GM18951 (cell line): ENCODE measurements around the gene PRM1.
"Not testable (repeated sequence)": the region's sequence is repeated elsewhere in the genome, so short reads cannot be mapped to it uniquely, and the experiment has no call there.

Source experiments
- POLR2A ChIP-seq: IDR thresholded peaks from 4 replicates; pipeline ENCODE4 v1.6.1; 2011; ENCODE audit warnings: mild to moderate bottlenecking; ENCODE audit not compliant: insufficient read length, insufficient read depth; ENCODE audit errors: extremely low read depth
- in situ Hi-C: fragments of 300-500 bp; cut with MboI; formaldehyde crosslinking; loops from one replicate; pipeline ENCODE4 v1.12.0; 2022; ENCODE audit warnings: low sequenced_read_pairs, mixed read lengths, inconsistent platforms; ENCODE audit not compliant: unreplicated experiment

PRM1 gene

GRCh38 chr16:11298143-11298900 lies 17.2 kb upstream of the PRM1 start:
- in situ Hi-C loops = no loop called here

GRCh38 chr16:11297492-11298142 lies 16.5 kb upstream of the PRM1 start:
- TF ChIP-seq POLR2A = peak; percentile 20
- in situ Hi-C loops = no loop called here

More at GRCh38 chr16:11298143-11298900, 17.2 kb upstream of the PRM1 start:
- no peak for TF ChIP-seq POLR2A

- TF ChIP-seq POLR2A = no peak
- in situ Hi-C loops = no loop called here
These were observed 15.8 kb upstream of the PRM1 start for GRCh38 chr16:11296706-11297491.

GRCh38 chr16:11296351-11296705 lies 15.2 kb upstream of the PRM1 start:
- TF ChIP-seq POLR2A = no peak
- in situ Hi-C loops = no loop called here

GRCh38 chr16:11295672-11296071 lies 14.5 kb upstream of the PRM1 start:
- TF ChIP-seq POLR2A = no peak
- in situ Hi-C loops = no loop called here

- no peak for TF ChIP-seq POLR2A
- in situ Hi-C loops = no loop called here
These were observed 11.1 kb upstream of the PRM1 start for GRCh38 chr16:11292076-11292748.

- TF ChIP-seq POLR2A = no peak
- in situ Hi-C loops = no loop called here
These were observed 10.1 kb upstream of the PRM1 start for GRCh38 chr16:11291091-11291703.

GRCh38 chr16:11290102-11290893 lies 9.2 kb upstream of the PRM1 start:
- in situ Hi-C loops = no loop called here

GRCh38 chr16:11289696-11290095 lies 8.6 kb upstream of the PRM1 start:
- in situ Hi-C loops = not testable (repeated sequence)

More at GRCh38 chr16:11290102-11290893, 9.2 kb upstream of the PRM1 start:
- TF ChIP-seq POLR2A = no peak

GRCh38 chr16:11289202-11289601 lies 8.1 kb upstream of the PRM1 start:
- in situ Hi-C loops = no loop called here
- no peak for TF ChIP-seq POLR2A

- no peak for TF ChIP-seq POLR2A
- in situ Hi-C loops = no loop called here
These were observed 4.7 kb upstream of the PRM1 start for GRCh38 chr16:11285842-11286241.

GRCh38 chr16:11283820-11284248 lies 2.7 kb upstream of the PRM1 start:
- no peak for TF ChIP-seq POLR2A
- in situ Hi-C loops = no loop called here
